ENCODE measurements around the gene HSPH1.
"Not testable (repeated sequence)": the region's sequence is repeated elsewhere in the genome, so short reads cannot be mapped to it uniquely, and the experiment has no call there.

HSPH1 gene

GRCh38 chr13:31131470-31131961, 30.2 kb downstream of the HSPH1 start:
- DNase-seq (no peak), ATAC-seq (no peak)

- DNase-seq (no peak), ATAC-seq (no peak)
These were observed 32.3 kb downstream of the HSPH1 start for GRCh38 chr13:31129419-31129818.

- no peak for DNase-seq
These were observed 37.5 kb downstream of the HSPH1 start for GRCh38 chr13:31124204-31124603.

GRCh38 chr13:31122544-31123260, 39.0 kb downstream of the HSPH1 start:
- ATAC-seq: no peak

More at GRCh38 chr13:31124204-31124603, 37.5 kb downstream of the HSPH1 start:
- ATAC-seq: no peak

GRCh38 chr13:31122143-31122542, 39.6 kb downstream of the HSPH1 start:
- ATAC-seq (no peak), DNase-seq (no peak)

More at GRCh38 chr13:31122544-31123260, 39.0 kb downstream of the HSPH1 start:
- DNase-seq: no peak

GRCh38 chr13:31121379-31122140, 40.1 kb downstream of the HSPH1 start:
- no peak for DNase-seq
- no peak for ATAC-seq

GRCh38 chr13:31119966-31120700, 41.6 kb downstream of the HSPH1 start:
- ATAC-seq (no peak), DNase-seq (no peak)

- ATAC-seq (no peak), DNase-seq (no peak)
These were observed 42.2 kb downstream of the HSPH1 start for GRCh38 chr13:31119526-31119925.

- DNase-seq (no peak), ATAC-seq (no peak)
These were observed 45.5 kb downstream of the HSPH1 start for GRCh38 chr13:31116224-31116623.

GRCh38 chr13:31115616-31116015, 46.1 kb downstream of the HSPH1 start:
- DNase-seq (no peak), ATAC-seq (no peak)

- no peak for DNase-seq
- ATAC-seq: no peak
These were observed 47.1 kb downstream of the HSPH1 start for GRCh38 chr13:31114641-31115040.

GRCh38 chr13:31111136-31111535, 50.6 kb downstream of the HSPH1 start:
- no peak for DNase-seq
- ATAC-seq: no peak

GRCh38 chr13:31110617-31111016, 51.1 kb downstream of the HSPH1 start:
- DNase-seq (no peak), ATAC-seq (no peak)

GRCh38 chr13:31110169-31110568, 51.5 kb downstream of the HSPH1 start:
- DNase-seq (no peak), ATAC-seq (no peak)

GRCh38 chr13:31107109-31107508, 54.6 kb downstream of the HSPH1 start:
- DNase-seq (no peak), ATAC-seq (no peak)

- ATAC-seq: no peak
- no peak for DNase-seq
These were observed 55.8 kb downstream of the HSPH1 start for GRCh38 chr13:31105856-31106255.

GRCh38 chr13:31105020-31105795, 56.5 kb downstream of the HSPH1 start:
- ATAC-seq (no peak), DNase-seq (no peak)

- no peak for ATAC-seq
These were observed 58.8 kb downstream of the HSPH1 start for GRCh38 chr13:31102905-31103304.

GRCh38 chr13:31101472-31102170, 60.1 kb downstream of the HSPH1 start:
- ATAC-seq (no peak), DNase-seq (no peak)

More at GRCh38 chr13:31102905-31103304, 58.8 kb downstream of the HSPH1 start:
- no peak for DNase-seq

GRCh38 chr13:31100721-31101120, 61.0 kb downstream of the HSPH1 start:
- no peak for DNase-seq
- no peak for ATAC-seq

GRCh38 chr13:31097911-31098434, 63.7 kb downstream of the HSPH1 start:
- DNase-seq, ATAC-seq: not testable (repeated sequence)
